DMS53 treated with DMSO at 0.1 percent for 48 hours (cell line): ENCODE measurements around the gene NACA.

Experiments used
- DNase-seq: peaks from one replicate; lab custom pipeline; 2025; ENCODE audit not compliant: unreplicated experiment; lab: John Stamatoyannopoulos, UW

Gene NACA

DNA sequence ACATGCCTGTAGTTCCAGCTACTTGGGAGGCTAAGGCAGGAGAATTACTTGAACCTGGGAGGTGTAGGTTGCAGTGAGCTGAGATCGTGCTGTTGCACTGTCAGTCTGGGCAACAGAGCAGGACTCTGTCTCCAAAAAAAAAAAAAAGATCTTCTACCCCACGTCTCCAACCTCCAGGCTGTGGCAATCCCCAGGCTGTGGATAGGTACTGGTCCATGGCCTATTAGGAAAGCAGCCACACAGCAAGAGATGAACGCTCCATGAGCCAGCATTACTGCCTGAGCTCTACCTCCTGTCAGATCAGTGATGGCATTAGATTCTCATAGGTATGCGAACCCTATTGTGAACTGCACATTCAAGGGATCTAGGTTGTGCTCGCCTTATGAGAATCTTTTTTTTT, 30.9 kb downstream of the NACA start:
- DNase-seq, result no peak

DNA sequence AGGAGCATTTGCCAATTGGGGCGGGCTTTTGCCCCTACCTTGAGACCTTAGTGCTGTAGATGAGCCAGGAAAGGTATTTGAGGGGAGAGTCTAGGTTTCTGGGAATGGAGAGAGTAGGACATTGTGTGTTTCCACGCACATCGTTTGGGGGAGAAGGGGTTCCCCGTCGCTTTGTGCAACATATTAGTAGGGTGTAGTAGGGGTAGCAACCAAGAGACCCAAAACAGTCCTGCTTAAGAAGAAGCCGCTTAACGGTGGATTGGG, 36.3 kb downstream of the NACA start:
- DNase-seq, result no peak

DNA sequence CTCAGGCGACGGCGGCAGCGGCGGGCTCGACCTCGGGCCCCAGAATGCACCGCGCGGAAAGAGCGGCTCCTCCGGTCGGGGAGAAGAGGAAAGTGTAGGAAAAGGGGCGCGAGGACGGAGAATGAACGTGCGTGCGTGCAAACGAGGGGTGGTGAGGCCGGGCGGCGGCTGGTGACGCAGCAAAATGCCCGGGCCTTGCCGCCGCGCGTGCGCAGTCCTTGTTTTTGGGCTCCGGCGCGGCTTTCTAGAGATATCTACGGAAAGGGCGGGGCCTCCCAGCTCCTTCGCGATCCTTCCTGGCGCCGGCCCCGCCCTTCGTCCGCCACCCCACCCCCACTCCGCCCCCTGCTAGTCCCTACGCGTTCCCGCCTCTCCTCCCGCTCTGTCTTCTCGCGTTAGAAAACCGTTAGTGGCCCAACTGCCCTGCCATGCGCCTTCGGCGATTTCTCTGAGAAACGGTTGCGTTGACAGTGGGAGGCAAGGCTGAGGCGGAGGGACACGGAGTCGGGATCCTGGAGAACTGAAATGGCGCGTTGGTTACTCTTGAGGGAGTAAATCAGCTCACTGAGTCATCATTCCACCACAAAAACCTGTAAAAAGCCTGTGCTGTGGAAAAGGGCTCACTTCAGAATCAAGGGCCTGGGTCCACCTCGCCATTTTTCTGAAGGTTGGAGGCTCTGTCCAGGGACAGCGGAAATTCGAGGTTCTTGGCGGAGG, 36.8 kb downstream of the NACA start, which contains the start of gene PTGES3:
Gene PTGES3 (minus strand): TSS at position 156 of the 717 bp plus-strand sequence. CDS start 285 bp downstream, outside the sequence.
- DNase-seq, result peak; percentile 98

DNA sequence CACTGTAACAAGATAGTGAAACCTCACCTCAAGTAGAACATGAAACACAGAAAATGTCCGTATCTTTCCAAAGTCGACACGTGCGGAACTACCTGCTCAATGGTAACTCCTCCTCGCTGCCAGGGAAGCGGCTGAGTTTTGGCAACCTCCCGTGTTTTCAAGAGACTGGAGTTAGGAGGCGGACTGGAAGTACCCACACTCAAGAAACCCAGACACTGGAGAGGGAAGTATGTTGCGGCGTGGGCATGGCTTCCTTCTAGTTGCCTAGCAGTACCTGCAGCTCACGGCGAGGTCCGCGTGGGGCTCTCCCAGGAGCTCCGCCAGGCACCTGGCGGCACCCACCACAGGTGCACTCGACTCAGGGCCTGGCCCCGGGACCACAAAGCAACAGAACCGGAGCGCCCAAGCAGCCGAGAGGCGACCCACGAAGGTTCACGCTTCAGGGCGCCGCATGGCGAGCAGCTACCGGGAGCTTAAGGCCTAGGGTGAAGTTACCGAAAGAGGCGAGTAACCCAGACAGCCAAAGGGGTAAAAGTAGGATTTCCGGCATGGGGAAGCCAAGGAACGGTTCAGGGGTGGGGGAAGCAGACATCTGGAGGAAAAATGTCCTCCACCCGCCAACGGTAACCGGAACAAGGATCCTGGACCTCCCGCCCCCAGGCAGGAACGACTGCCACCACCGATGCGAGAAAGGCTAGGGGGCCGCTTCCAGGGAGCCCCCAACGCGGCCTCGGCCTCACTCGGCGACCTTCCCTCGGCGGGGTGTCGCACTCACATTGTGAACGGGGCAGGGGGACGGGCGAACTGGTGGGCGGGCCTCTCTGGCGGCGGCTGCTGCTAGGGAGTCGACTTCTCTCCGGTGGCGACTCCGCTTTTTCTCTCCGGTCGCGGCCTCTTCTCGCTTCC, 37.6 kb downstream of the NACA start:
- peak; percentile 25 for DNase-seq

DNA sequence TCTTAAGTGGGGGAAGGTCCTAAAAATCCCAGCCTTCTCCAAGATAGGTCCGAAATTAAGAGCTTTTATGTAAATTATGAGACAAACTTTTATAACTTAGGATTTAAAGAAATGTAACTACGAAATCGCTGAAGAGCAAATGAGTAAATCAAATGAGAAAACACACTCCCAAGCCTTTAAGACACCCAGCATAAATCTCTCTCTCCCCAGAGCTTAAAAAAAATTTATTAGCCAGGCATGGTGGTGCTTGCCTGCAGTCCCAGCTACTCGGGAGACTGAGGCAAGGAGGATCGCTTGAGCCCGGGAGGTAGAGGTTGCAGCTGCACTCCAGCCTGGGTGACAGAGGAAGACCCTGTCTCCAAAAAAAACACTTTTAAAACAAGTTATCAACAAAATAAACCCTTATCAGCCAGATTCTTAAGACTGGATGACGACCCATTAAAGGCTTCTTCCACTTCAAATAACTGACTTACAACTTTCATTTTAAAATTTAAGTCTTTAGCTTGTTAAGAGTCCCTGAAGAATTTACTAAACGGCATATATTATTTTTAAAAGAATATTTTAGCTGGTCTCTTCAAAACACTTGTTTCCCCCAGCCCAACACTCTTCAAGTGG, 40.2 kb downstream of the NACA start:
- no peak for DNase-seq

DNA sequence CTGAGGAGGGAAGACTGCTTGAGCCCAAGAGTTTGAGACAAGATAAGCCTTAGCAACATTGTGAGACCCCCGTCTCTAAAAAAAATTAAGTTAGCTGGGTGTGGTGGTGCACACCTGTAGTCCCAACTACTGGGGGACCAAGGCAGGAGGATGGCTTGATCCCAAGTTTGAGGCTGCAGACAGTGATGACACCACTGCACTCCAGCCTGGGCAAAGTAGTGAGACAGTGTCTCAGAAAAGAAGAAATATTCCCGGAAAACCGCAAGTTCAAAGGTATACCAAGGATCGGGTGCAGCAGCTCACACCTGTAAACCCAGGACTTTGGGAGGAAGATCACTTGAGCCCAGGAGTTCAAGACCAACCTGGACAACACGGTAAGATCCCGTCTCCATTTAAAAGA, 42.8 kb downstream of the NACA start:
- no peak for DNase-seq

DNA sequence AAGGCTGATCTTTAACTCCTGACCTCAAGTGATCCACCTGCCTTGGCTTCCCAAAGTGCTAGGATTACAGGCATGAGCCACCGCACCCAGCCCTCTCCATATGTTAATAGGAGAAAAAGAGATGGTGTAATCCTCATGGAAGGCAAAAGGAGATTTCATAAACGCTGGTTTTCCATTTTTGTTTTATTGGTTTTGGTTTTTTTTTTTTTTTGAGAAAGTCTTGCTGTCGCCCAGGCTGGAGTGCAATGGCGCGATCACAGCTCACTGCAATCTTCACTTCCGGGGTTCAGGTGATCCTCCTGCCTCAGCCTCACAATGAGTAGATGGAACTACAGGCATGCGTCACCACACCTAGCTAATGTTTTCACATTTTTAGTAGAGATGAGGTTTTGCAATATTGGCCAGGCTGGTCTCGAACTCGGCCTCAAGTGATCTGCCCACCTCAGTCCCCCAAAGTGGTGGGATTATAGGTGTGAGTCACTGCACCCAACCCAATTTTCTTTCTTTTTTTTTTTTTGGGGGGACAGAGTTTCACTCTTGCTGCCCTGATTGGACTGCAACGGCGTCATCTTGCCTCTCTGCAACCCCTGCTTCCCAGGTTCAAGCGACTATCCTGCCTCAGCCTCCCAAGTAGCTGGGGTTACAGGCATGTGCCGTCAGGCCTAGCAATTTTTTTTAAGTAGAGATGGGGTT, 45.1 kb downstream of the NACA start:
- DNase-seq, result no peak

DNA sequence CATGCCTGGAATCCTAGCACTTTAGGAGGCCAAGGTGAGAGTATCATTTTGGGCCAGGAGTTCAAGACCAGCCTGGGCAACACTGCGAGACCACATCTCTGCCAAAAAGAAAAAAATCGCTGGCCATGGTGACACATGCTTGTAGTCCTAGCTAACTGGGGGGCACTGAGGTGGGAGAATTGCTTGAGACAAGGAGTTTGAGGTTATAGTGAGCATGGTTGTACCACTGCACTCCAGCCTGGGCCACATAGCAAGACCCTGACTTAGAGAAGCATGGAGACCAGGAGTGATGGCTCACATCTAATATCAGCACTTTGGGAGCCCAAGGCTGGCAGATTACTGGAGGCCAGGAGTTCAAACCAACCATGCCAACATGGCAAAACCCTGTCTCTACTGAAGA, 46.2 kb downstream of the NACA start:
- no peak for DNase-seq

DNA sequence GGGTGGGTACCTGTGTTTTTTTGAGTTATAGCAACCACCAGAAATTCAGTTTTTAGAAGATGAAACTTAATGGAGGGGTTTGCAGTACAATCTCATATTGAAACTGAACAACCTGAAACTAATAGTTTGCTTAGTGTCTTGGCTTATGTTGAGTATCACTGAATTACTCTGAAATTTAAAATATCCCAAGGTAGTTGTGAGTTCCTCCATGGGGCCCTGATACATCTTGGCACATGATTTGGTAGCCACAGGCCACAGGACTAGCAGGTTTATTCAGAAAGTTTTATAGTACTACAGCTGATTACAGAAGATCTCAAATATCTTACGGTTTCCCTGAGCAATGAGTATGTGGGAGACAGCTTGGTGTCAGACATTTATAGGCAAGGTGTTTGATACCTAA, 47.4 kb downstream of the NACA start:
- DNase-seq, result no peak

DNA sequence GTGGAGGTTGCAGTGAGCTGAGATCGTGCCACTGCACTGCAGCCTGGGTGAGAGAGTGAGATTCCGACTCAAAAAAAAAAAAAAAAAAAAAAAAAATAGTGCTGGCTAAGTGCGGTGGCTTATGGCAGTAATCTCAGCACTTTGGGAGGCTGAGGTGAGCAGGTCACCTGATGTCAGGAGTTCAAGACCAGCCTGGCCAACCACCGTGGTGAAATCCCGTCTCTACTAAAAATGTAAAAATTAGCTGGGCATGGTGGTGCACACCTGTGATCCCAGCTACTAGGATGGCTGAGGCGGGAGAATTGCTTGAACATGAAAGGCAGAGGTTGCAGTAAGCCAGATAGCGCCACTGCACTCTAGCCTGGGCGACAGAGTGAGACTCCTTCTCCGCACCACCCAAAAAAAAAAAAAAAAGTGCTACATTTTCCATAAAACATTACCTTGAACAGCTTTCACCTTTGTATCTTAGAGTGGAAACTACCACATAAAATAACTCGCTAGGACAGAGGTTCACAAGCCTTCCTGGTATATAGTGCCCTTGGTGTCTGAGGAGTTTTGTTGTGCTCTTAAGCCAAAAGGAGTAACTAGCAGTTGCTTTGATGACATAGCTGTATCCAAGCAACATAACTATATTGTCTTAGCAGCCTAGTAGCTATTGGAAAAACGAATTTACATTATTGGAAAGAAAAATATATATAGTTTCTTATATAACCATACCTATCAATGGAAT, 48.1 kb downstream of the NACA start:
- no peak for DNase-seq

DNA sequence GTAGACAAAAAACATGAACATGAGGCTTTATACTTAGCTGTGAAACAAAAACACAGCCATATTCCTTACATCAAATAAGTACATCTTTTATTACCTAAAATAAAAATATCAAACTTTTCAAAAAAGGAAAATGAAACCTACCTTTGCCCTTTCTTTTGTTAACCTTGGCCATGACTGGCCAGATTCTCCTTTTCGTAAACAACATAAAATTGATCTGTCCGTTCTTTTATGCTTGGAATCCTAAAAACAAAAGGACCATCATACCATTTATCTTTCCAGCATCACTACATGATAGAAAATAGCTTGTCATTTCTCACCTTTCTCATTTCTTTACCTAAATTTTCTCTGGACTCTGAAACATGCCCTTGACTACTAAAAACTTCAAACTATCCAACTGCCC, 53.5 kb downstream of the NACA start:
- no peak for DNase-seq

DNA sequence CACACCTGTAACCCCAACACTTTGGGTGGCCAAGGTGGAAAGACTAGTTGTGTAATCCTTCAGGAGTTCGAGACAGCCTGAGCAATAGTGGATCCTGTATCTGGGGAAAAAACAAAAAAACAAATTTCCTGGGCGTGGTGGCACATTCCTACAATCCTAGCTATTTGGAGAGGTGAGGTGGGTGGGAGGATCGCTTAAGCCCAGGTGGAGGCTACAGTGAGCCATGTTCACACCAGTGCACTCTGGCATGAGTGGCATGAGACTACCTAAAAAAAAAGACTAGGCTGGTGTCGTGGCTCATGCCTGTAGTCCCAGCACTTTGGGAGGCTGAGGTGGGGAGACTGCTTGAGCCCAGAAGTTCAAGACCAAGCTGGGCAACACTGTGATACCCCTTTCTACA, 54.3 kb downstream of the NACA start:
- DNase-seq, result no peak

DNA sequence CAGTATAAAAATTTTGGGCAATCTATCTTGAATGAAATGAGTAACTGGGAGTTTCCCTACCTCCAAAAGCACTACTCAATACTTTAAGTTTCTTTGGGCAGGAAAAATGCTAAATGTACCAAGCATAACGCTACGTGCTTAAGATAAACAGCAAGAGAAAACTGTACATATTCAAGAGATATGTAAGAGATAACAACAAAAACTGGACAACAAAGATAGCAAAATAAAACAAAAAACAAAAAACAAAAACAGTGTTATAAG, 57.0 kb downstream of the NACA start:
- DNase-seq, result no peak
